ENCODE data around the gene STUB1. TPM values are rescaled to one million over a fixed set of nuclear protein-coding genes. Genes with fewer than 3 reads are reported as not detected.

Gene STUB1
- total and polyA plus RNA-seq, 2 of the 8 experiments (the other 6 are each of a cell fraction or from before 2014, with no cell fraction given), result 89.9 to 103 TPM

DNA sequence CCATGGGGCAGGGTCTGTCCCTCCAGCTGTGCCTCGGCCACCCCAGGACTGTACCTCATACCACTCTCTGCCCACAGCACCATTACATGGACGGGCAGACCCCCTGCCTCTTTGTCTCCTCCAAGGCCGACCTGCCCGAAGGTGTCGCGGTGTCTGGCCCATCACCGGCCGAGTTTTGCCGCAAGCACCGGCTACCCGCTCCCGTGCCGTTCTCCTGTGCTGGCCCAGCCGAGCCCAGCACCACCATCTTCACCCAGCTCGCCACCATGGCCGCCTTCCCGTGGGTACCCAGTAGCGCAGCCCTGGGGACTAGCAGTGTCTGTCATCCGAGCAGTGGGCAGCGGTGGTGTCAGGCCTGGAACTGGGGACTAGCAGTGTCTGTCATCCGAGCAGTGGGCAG, 7.4 kb upstream of the STUB1 start (continued):
- TF ChIP-seq EP300 (IDR thresholded peaks at IDR 0.05; ENCODE audit: borderline replicate concordance in 1 of 2, low read depth in 2 of 2, low read length in 2 of 2), result no peak
- no peak for TF ChIP-seq RAD21 (IDR thresholded peaks at IDR 0.05 in 1 of 2, conservative IDR thresholded peaks at IDR 0.05 in 1 of 2; ENCODE audit: low read depth in 2 of 2, low read length in 2 of 2)
- TF ChIP-seq TAF1 (IDR thresholded peaks at IDR 0.05; ENCODE audit: low read depth, low read length), result no peak
- TF ChIP-seq, protein P1, sequence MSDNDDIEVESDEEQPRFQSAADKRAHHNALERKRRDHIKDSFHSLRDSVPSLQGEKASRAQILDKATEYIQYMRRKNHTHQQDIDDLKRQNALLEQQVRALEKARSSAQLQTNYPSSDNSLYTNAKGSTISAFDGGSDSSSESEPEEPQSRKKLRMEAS (IDR thresholded peaks at IDR 0.05), result no peak
- TF ChIP-seq KDM1A (IDR thresholded peaks at IDR 0.05; ENCODE audit: borderline replicate concordance, low read length), result no peak
